H9 (cell line): ENCODE results near the gene MICAL3. TPM values are rescaled to one million over a fixed set of nuclear protein-coding genes. Genes with fewer than 3 reads are reported as not detected.

ENCODE experiments used
- DNase-seq: peaks from one replicate; pipeline ENCODE4 v3.0.0-alpha.2; 2017
- H2AFZ ChIP-seq: one replicate; pipeline ENCODE4 v1.6.1; 2013; ENCODE audit warnings: mild to moderate bottlenecking, low read length, control low read depth, moderate library complexity
- H2AK5ac ChIP-seq: 2 replicates; pipeline ENCODE4 v1.6.1; 2013; ENCODE audit warnings: low read length, control low read depth, mixed read lengths; ENCODE audit not compliant: insufficient read length
- H2BK120ac ChIP-seq: one replicate; pipeline ENCODE4 v1.6.1; 2013; ENCODE audit warnings: low read depth, mild to moderate bottlenecking, low read length, control low read depth, inconsistent platforms; ENCODE audit not compliant: poor library complexity, severe bottlenecking
- H2BK12ac ChIP-seq: 2 replicates; pipeline ENCODE4 v1.6.1; 2013; ENCODE audit warnings: low read length, control low read depth, mixed read lengths, low read depth; ENCODE audit not compliant: insufficient read length
- H2BK15ac ChIP-seq: 2 replicates; pipeline ENCODE4 v1.6.1; 2013; ENCODE audit warnings: low read depth, low read length, control low read depth
- H2BK20ac ChIP-seq: one replicate; pipeline ENCODE4 v1.6.1; 2013; ENCODE audit warnings: low read depth, mild to moderate bottlenecking, low read length, control low read depth, inconsistent platforms; ENCODE audit not compliant: poor library complexity, severe bottlenecking
- H2BK5ac ChIP-seq: 2 replicates; pipeline ENCODE4 v1.6.1; 2013; ENCODE audit warnings: low read length, control low read depth, mixed read lengths; ENCODE audit not compliant: insufficient read length
- H3K14ac ChIP-seq: 2 replicates; pipeline ENCODE4 v1.6.1; 2013; ENCODE audit warnings: low read length, control low read depth; ENCODE audit not compliant: insufficient read depth
- H3K18ac ChIP-seq: 2 replicates; pipeline ENCODE4 v1.6.1; 2013; ENCODE audit warnings: low read depth, mild to moderate bottlenecking, mixed read lengths, low read length, control low read depth; ENCODE audit not compliant: insufficient read length
- H3K23ac ChIP-seq: 2 replicates; pipeline ENCODE4 v1.6.1; 2013; ENCODE audit warnings: low read length, control low read depth, mixed read lengths, low read depth; ENCODE audit not compliant: insufficient read length
- H3K23me2 ChIP-seq: 2 replicates; pipeline ENCODE4 v1.6.1; 2013; ENCODE audit warnings: low read depth, mild to moderate bottlenecking, mixed read lengths, low read length, control low read depth; ENCODE audit not compliant: insufficient read length, poor library complexity, severe bottlenecking
- H3K27ac ChIP-seq: 2 replicates; pipeline ENCODE4 v1.5.1; 2013; ENCODE audit warnings: low read length, control low read depth, mixed read lengths, low read depth; ENCODE audit not compliant: insufficient read length
- H3K27me3 ChIP-seq: 2 replicates; pipeline ENCODE4 v1.6.1; 2013; ENCODE audit warnings: low read length, control low read depth, inconsistent platforms; ENCODE audit not compliant: insufficient read depth
- H3K4ac ChIP-seq: 2 replicates; pipeline ENCODE4 v1.6.1; 2013; ENCODE audit warnings: low read depth, mild to moderate bottlenecking, control low read depth, inconsistent platforms, low read length, moderate library complexity
- H3K4me1 ChIP-seq: 2 replicates; pipeline ENCODE4 v1.6.1; 2013; ENCODE audit warnings: low read length, control low read depth, inconsistent platforms; ENCODE audit not compliant: insufficient read depth
- H3K4me2 ChIP-seq: 2 replicates; pipeline ENCODE4 v1.6.1; 2013; ENCODE audit warnings: low read length, control low read depth, mixed read lengths; ENCODE audit not compliant: insufficient read length, insufficient read depth
- H3K56ac ChIP-seq: 2 replicates; pipeline ENCODE4 v1.6.1; 2013; ENCODE audit warnings: low read depth, mild to moderate bottlenecking, mixed read lengths, low read length, control low read depth; ENCODE audit not compliant: insufficient read length
- H3K79me1 ChIP-seq: 2 replicates; pipeline ENCODE4 v1.6.1; 2013; ENCODE audit warnings: low read depth, mild to moderate bottlenecking, moderate library complexity, low read length, control low read depth, inconsistent platforms; ENCODE audit not compliant: insufficient read depth, poor library complexity, severe bottlenecking
- H3K79me2 ChIP-seq: 2 replicates; pipeline ENCODE4 v1.6.1; 2013; ENCODE audit warnings: low read length, control low read depth, inconsistent platforms; ENCODE audit not compliant: insufficient read depth
- H3K9ac ChIP-seq: 2 replicates; pipeline ENCODE4 v1.6.1; 2013; ENCODE audit warnings: low read length, control low read depth, mixed read lengths; ENCODE audit not compliant: insufficient read length; ENCODE audit errors: extremely low read depth
- H3K9me3 ChIP-seq: one replicate; pipeline ENCODE4 v1.6.1; 2013; ENCODE audit warnings: low read depth, low read length, inconsistent platforms; ENCODE audit not compliant: control insufficient read depth
- H3T11ph ChIP-seq: one replicate; pipeline ENCODE4 v1.6.1; 2013; ENCODE audit warnings: mild to moderate bottlenecking, low read length, control low read depth, inconsistent platforms
- H4K20me1 ChIP-seq: one replicate; pipeline ENCODE4 v1.6.1; 2013; ENCODE audit not compliant: control insufficient read depth, insufficient read length, insufficient read depth
- H4K5ac ChIP-seq: 2 replicates; pipeline ENCODE4 v1.6.1; 2013; ENCODE audit warnings: low read depth, mild to moderate bottlenecking, mixed read lengths, low read length, control low read depth; ENCODE audit not compliant: insufficient read length
- H4K8ac ChIP-seq: replicated peaks from 2 replicates; pipeline ENCODE4 v1.6.1; 2013; ENCODE audit warnings: low read length, control low read depth, mixed read lengths, low read depth; ENCODE audit not compliant: insufficient read length
- H4K91ac ChIP-seq: 2 replicates; pipeline ENCODE4 v1.6.1; 2013; ENCODE audit warnings: low read depth, mild to moderate bottlenecking, moderate library complexity, mixed read lengths, low read length, control low read depth; ENCODE audit not compliant: insufficient read length
- H3K27ac Mint-ChIP-seq, 3 experiments: 2 replicates in 2 of 3; 3 replicates in 1 of 3; pipeline ENCODE4 v1.8.0; 2020 to 2021; ENCODE audit warnings: mixed read lengths in 3 of 3, mild to moderate bottlenecking in 1 of 3, moderate library complexity in 1 of 3
- H3K27me3 Mint-ChIP-seq: 2 replicates; pipeline ENCODE4 v1.8.0; 2021; ENCODE audit warnings: low read depth, mild to moderate bottlenecking, moderate library complexity, mixed read lengths
- H3K36me3 Mint-ChIP-seq, 3 experiments: 2 replicates in 2 of 3; 3 replicates in 1 of 3; pipeline ENCODE4 v1.8.0; 2020 to 2021; ENCODE audit warnings: low read depth in 3 of 3, mixed read lengths in 3 of 3; ENCODE audit not compliant: insufficient read depth in 1 of 3
- H3K4me1 Mint-ChIP-seq, 2 experiments: 2 replicates each; pipeline ENCODE4 v1.8.0; 2020; ENCODE audit warnings: mixed read lengths in 2 of 2
- H3K4me3 Mint-ChIP-seq, 2 experiments: 2 replicates in 1 of 2; 3 replicates in 1 of 2; pipeline ENCODE4 v1.8.0; 2020 to 2021; ENCODE audit warnings: mild to moderate bottlenecking in 2 of 2, mixed read lengths in 2 of 2, moderate library complexity in 1 of 2
- H3K9me3 Mint-ChIP-seq, 2 experiments: 2 replicates in 1 of 2; 3 replicates in 1 of 2; pipeline ENCODE4 v1.8.0; 2020; ENCODE audit warnings: mild to moderate bottlenecking in 2 of 2, mixed read lengths in 2 of 2, moderate library complexity in 1 of 2
- WGBS: extraction: QIAGEN DNeasy Blood & Tissue Kit; methylation state at CpG from one replicate; pipeline ENCODE4 v1.1.7; 2013; ENCODE audit warnings: missing lambda C conversion rate, low lambda C conversion rate, mixed read lengths; ENCODE audit not compliant: insufficient read length; ENCODE audit errors: extremely low coverage; 5-methylcytosine and 5-hydroxymethylcytosine counted together
- total RNA-seq: library from RNA; stranded (reverse); gene quantifications from 2 replicates; pipeline ENCODE4 v1.2.1, GENCODE V29; 2021
- TF ChIP-seq, protein P1 (sequence below): fragments of 200-600 bp; sonication (generic); conservative IDR thresholded peaks from 3 replicates; pipeline ENCODE4 v1.8.0; 2021; ENCODE audit warnings: antibody characterized with exemption, mild to moderate bottlenecking

MICAL3 gene
- total RNA-seq, 1 experiment from 2014 or later = 50.2 TPM

DNA sequence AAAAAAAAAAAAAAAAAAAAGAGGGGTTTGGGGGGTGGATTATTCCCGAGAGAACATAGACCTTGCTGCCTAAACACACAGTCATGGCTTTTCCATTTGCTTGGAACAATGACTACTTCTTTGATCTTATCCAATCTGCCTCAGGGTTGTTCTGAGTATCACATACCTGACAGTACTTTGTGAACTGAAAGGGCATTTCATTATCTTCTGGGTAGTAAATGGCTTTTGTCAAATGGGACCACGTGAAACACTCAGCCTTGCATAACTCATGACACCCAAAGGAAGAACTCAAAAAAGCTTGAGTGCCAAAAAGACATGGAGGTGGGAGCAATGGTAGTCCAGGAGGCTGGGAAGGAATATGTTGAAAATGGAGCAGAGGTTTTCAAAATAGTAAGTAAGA is 126.9 kb downstream of the MICAL3 start:
- H4K8ac ChIP-seq = no peak overlapping the region
- Mint-ChIP-seq H3K4me1 (peaks cover 5 to 9% of the 10 kb centered on the region in 2 experiments), H3K27me3 (no peaks in the 10 kb centered on the region; the same call in 1 of the 2 replicates), H3K36me3 (peaks cover 8 to 60% (median 55%) of the 10 kb centered on the region in 3 experiments; a peak in 6 of 7 replicates), H3K9me3 (no peaks in the 10 kb centered on the region), H3K4me3 (no peak overlapping the region), H3K27ac (no peak overlapping the region)
- H3K79me1 ChIP-seq = no peaks in the 10 kb centered on the region
- H2BK120ac ChIP-seq = no peak overlapping the region
- no peaks in the 10 kb centered on the region for H3K9me3 ChIP-seq
- no peaks in the 10 kb centered on the region for H3K27me3 ChIP-seq
- no peak overlapping the region for H3T11ph ChIP-seq
- H3K4me2 ChIP-seq = no peak overlapping the region
- no peaks in the 10 kb centered on the region for H3K79me2 ChIP-seq
- WGBS = no CpG with 5 or more reads among the region's 2 CpGs
- no peak overlapping the region for H3K23ac ChIP-seq
- H2BK5ac ChIP-seq = no peak overlapping the region
- H4K5ac ChIP-seq = no peak overlapping the region
- H2BK20ac ChIP-seq = no peak overlapping the region
- H4K20me1 ChIP-seq = no peaks in the 10 kb centered on the region
- H3K9ac ChIP-seq = no peak overlapping the region
- H3K14ac ChIP-seq = no peak overlapping the region
- H3K18ac ChIP-seq = no peak overlapping the region
- H2AK5ac ChIP-seq = no peak overlapping the region
- H3K56ac ChIP-seq = no peak overlapping the region
- DNase-seq = no peak
- H2AFZ ChIP-seq = no peak overlapping the region
- no peak overlapping the region for H4K91ac ChIP-seq
- H3K4me1 ChIP-seq = no peaks in the 10 kb centered on the region
- H3K23me2 ChIP-seq = no peaks in the 10 kb centered on the region
- no peak overlapping the region for H3K4ac ChIP-seq
- no peak overlapping the region for H3K27ac ChIP-seq
- TF ChIP-seq, protein P1, sequence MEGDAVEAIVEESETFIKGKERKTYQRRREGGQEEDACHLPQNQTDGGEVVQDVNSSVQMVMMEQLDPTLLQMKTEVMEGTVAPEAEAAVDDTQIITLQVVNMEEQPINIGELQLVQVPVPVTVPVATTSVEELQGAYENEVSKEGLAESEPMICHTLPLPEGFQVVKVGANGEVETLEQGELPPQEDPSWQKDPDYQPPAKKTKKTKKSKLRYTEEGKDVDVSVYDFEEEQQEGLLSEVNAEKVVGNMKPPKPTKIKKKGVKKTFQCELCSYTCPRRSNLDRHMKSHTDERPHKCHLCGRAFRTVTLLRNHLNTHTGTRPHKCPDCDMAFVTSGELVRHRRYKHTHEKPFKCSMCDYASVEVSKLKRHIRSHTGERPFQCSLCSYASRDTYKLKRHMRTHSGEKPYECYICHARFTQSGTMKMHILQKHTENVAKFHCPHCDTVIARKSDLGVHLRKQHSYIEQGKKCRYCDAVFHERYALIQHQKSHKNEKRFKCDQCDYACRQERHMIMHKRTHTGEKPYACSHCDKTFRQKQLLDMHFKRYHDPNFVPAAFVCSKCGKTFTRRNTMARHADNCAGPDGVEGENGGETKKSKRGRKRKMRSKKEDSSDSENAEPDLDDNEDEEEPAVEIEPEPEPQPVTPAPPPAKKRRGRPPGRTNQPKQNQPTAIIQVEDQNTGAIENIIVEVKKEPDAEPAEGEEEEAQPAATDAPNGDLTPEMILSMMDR = no peak
- no peak overlapping the region for H2BK12ac ChIP-seq
- H2BK15ac ChIP-seq = no peak overlapping the region
